GM18870 (cell line): ENCODE data around the gene SIGLEC15.
"Not testable (repeated sequence)": the region's sequence is repeated elsewhere in the genome, so short reads cannot be mapped to it uniquely, and the experiment has no call there.

ENCODE experiments used
- ATAC-seq: cut with Tn5 transposase; IDR thresholded peaks from one replicate; pipeline ENCODE4 v1.9.1; 2021; ENCODE audit warnings: moderate library complexity; ENCODE audit not compliant: unreplicated experiment

Gene SIGLEC15

DNA sequence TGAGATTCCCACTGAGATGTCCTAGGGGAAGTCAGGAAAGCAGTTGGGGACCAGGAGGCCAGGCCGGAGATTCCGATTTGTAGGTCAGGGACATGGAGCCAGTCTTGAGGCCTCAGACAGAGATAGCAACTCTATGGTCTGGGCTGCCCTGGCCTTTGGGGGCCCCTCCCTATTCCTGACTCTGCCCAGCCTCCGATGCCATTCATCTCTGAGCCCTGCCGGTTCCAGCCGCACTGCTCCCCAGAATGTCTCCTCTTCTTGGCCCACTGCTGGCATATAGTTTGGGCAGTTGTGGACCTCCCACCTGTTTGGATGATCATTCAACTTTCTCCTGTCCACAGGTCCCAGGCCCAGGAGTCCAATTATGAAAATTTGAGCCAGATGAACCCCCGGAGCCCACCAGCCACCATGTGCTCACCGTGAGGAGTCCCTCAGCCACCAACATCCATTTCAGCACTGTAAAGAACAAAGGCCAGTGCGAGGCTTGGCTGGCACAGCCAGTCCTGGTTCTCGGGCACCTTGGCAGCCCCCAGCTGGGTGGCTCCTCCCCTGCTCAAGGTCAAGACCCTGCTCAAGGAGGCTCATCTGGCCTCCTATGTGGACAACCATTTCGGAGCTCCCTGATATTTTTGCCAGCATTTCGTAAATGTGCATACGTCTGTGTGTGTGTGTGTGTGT is 16.4 kb downstream of the SIGLEC15 start:
- no peak for ATAC-seq

GRCh38 chr18:45843019-45843418 is 17.5 kb downstream of the SIGLEC15 start:
- ATAC-seq, result no peak

DNA sequence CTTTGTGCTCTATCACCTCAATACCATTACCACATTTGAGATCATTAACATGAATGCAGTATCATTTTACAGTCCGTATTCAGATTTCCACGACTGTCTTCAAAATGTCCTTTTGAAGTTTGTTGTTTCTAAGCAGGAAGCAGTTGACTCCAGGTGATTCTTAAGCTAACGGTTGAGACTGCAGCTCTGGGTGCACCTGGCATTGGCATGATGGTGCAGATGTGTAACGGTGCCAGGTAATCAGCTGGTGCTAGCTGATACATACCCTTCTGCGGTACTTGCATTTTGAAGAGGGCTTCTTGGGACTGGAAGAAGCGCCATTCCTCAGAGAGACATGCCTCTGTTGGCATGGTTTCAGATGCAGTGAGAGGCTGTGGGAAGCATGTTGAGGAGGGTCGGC is 19.5 kb downstream of the SIGLEC15 start:
- ATAC-seq, result no peak

GRCh38 chr18:45845410-45845809 is 19.9 kb downstream of the SIGLEC15 start:
- no peak for ATAC-seq

DNA sequence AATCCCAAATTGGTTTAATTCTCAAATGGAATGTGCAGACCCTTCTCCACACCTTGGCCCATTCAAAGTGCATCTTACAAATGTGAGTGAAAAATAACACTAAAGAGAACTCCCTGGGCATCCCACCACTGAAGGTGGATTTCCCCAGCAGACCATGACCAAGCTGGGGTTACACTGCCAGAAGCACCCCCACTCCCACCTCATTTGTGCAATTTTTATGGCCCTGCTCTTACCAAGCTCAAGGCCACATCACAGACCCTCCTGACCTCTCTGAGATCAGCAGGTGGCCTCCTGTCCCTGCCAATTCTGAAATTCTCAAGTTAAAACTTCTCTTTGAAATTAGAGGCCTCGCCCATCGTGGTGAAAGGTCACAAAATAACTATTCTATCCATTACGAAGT is 21.6 kb downstream of the SIGLEC15 start:
- no peak for ATAC-seq

DNA sequence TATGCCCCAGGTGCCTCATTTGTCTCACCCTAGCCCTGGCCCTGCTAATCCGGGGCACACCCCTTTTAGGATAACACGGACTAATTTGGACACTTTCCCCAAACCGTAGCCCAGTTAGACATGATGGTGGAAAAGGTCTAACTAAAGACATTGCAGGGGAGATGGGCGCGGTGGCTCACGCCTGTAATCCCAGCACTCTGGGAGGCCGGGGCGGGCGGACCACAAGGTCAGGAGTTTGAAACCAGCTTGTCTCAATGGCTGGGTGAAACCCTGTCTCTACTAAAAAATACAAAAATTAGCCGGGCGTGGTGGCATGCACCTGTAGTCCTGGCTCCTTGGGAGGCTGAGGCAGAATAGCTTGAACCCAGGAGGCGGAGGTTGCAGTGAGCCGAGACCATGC is 23.2 kb downstream of the SIGLEC15 start:
- not testable (repeated sequence) for ATAC-seq

- no peak for ATAC-seq
Observed at GRCh38 chr18:45849529-45849928, 24.1 kb downstream of the SIGLEC15 start.

- ATAC-seq, result no peak
Observed at GRCh38 chr18:45850021-45850420, 24.5 kb downstream of the SIGLEC15 start.

- ATAC-seq, result no peak
Observed at GRCh38 chr18:45851161-45851925, 25.9 kb downstream of the SIGLEC15 start.

DNA sequence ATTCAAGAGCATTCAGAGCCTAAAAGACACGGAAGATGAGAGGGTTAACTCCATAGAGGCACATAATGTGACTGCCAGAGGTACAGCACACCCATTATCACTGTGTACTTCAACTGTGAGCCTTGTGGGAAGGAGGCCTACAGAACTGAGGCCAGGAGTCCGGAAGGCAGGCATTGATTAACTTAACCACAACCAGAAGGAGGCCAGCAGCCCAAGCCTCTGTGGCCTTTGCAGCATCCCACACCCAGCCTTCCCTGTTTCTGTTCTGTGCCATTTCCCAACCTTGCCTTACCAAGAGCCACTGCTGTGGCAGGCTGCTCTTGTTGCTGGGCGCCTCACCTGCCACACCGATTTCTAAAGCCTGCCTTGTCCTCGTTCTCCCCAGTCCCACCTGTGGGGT is 27.2 kb downstream of the SIGLEC15 start:
- ATAC-seq, result no peak

GRCh38 chr18:45854036-45854586 is 28.6 kb downstream of the SIGLEC15 start:
- no peak for ATAC-seq

DNA sequence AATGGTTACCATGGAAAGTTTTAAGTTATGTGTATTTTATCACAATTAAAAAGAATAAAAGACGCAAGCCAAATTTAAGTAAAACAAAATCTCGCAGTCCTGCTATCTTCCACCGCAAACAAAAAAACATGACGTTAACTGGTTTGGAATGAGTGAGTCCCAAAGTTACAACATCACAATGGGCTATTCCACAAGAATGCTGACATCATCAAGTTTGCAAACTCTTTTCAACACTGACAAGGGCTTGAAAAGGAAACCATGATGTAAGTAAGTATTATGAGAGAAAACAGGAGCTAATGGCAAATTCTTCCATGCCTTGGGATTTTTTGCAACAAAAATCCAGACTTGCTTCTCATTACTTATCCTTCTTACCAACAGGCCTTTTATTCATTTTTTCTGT is 31.1 kb downstream of the SIGLEC15 start:
- no peak for ATAC-seq

GRCh38 chr18:45859334-45859733 is 33.9 kb downstream of the SIGLEC15 start:
- ATAC-seq, result no peak

- no peak for ATAC-seq
Observed at GRCh38 chr18:45860492-45860891, 35.0 kb downstream of the SIGLEC15 start.

- ATAC-seq, result no peak
Observed at GRCh38 chr18:45860971-45861370, 35.5 kb downstream of the SIGLEC15 start.

DNA sequence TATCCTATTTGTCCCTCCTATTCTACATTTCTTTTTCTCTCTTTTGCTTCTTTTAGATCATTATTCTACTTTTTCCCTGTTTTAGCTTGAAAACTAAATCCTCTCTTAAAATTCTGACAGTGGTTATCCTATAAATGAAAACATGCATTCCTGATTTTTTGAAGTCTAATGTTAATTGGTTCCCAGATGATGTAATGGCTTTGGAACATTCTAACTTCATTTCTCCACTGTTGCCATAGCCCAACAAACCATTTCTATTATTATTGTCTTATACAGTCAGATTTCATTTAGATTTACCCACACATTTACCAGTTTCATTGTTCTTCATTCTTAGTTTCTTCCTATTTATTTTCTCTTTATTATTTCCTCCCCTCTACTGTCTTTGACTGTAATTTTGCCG is 36.5 kb downstream of the SIGLEC15 start:
- ATAC-seq, result no peak

GRCh38 chr18:45863469-45863868 is 38.0 kb downstream of the SIGLEC15 start:
- ATAC-seq, result no peak

GRCh38 chr18:45864081-45864480 is 38.6 kb downstream of the SIGLEC15 start:
- no peak for ATAC-seq

- ATAC-seq, result no peak
Observed at GRCh38 chr18:45865466-45865865, 40.0 kb downstream of the SIGLEC15 start.

- ATAC-seq, result no peak
Observed at GRCh38 chr18:45870419-45870818, 44.9 kb downstream of the SIGLEC15 start.

DNA sequence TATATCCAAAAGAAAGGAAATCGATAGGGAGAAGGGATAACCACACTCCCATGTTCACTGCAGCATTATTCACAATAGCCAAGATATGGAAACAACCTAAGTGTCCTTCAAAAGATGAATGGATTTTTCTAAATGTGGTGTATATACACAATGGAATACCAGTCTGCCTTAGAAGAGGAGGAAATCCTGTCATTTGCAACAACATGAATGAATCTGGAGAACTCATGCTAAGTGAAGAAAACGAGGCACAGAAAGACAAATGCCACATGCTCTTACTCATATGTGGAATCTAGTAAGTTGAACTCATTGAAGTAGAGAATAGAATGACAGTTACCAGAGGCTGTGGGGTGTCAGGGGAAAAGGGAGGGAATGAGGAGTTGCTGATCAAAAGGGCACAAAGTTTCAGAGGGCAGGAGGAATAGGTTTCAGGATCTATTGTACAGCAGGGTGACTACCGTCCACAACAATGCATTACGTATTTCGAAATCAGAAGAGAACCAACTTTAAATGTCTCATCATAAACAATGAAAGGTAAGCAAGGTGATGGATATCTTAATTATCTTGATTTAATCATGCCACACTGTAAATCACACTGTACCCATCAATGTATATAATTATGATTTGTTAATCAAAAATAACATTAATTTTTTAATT is 46.1 kb downstream of the SIGLEC15 start:
- ATAC-seq, result no peak
